GM21526 (cell line): ENCODE results near the gene CNIH4.
"Not testable (repeated sequence)": the region's sequence is repeated elsewhere in the genome, so short reads cannot be mapped to it uniquely, and the experiment has no call there.

ENCODE experiments used
- ATAC-seq: cut with Tn5 transposase; IDR thresholded peaks from one replicate; pipeline ENCODE4 v1.9.1; 2021; ENCODE audit warnings: moderate library complexity; ENCODE audit not compliant: unreplicated experiment, low FRiP score

The CNIH4 gene

GRCh38 chr1:224392411-224393249, 36.0 kb downstream of the CNIH4 start:
- no peak for ATAC-seq

DNA sequence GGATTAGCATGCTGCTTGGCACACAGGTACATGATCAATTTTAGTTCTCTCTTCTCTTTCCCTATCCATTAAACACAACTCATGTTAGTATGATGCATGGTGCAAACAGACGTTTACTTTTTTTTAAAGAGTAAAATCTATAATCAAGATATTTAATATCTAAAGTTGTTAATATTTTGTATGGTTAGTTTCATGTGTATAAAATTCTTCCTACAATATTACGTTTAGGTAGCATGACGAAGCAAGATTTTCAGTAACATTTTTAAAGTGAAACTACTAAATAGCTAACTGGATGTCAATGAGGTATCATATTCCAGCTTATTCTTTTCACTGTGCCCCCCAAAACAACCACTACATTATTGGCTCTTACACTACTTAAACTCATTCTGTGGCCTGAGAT, 36.6 kb downstream of the CNIH4 start:
- no peak for ATAC-seq

- ATAC-seq, result no peak
These were observed 43.2 kb downstream of the CNIH4 start for GRCh38 chr1:224399887-224400286.

- ATAC-seq, result no peak
These were observed 45.9 kb downstream of the CNIH4 start for GRCh38 chr1:224402472-224403036.

GRCh38 chr1:224404916-224405603, 48.4 kb downstream of the CNIH4 start:
- ATAC-seq, result no peak

- ATAC-seq, result no peak
These were observed 48.9 kb downstream of the CNIH4 start for GRCh38 chr1:224405604-224405970.

DNA sequence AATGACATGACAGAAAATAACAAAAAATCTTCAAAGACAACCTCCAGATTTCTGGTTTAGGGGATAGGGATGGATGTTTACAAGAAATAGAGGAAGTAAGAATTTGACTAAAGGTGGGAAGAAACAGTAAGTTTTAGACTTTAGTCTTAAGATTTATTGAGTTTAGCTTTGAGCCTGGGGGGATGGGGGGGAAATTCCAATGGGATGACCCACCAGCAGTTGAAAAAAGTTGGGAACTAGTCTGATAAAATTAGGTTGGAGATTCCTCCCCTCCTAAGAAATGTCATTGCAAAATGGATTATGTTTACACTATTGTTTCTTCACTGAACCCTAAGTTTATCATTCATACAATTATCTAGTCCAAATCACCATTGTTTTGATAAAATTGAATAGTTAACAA, 49.5 kb downstream of the CNIH4 start:
- ATAC-seq, result no peak

DNA sequence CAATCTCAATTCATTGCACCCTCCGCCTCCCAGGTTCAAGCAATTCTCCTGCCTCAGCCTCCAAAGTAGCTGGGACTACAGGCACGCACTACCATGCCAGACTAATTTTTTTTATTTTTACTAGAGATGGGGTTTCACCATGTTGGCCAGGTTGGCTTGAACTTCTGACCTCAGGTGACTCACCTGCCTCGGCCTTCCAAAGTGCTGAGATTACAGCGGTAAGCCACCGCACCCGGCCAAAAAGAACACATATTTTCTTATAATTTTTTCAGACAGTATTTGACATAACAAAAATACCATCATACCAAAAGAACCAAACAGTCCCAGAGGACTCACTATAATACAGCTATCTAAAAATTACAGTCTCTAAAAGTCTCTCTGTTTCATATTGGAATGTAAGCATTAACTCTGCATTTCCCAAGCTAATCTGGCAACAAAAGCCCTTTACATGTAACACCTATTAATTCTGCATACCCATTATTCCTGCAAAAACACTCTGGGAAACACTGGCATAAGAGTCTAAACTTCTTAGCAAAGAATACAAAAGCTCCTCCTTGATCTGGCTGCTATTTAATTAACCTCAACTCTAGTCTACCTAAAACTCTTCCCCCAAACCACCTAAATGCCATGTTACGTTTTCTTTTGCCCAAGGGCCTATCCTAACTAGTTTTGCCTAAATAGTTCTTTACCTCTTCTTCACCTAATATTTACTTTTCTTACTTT, 51.1 kb downstream of the CNIH4 start:
- no peak for ATAC-seq

- no peak for ATAC-seq
These were observed 51.6 kb downstream of the CNIH4 start for GRCh38 chr1:224408294-224408590.

- no peak for ATAC-seq
These were observed 55.1 kb downstream of the CNIH4 start for GRCh38 chr1:224411766-224412165.

- no peak for ATAC-seq
These were observed 63.4 kb downstream of the CNIH4 start for GRCh38 chr1:224420106-224420505.

DNA sequence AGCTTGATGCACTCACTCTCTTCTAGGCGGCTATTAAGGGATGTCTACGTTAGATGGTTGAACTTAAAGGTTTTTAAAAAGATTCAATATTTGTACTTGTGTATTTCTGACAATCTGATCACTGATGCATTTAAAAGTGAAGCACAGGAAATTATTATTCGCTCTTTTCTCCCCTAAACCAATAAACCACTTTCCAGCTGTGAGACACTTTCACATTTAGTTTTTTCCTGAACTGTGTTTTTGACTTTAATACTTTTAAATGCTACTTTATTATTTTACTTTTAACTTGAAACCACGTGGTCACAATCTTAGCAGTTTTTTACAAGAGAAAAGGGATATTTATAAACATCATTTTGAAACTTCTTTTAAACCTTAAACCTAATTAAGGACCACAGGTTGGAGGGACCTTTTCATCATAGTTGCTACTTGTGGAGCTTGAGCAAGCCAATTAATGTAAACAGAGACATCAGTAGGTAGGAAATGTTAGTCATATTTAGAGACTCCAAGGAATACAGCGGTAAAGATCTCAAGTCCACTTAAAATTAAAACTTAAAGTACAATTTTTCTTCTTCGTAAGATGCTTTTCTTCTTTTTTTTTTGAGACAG, 68.7 kb downstream of the CNIH4 start:
- no peak for ATAC-seq

DNA sequence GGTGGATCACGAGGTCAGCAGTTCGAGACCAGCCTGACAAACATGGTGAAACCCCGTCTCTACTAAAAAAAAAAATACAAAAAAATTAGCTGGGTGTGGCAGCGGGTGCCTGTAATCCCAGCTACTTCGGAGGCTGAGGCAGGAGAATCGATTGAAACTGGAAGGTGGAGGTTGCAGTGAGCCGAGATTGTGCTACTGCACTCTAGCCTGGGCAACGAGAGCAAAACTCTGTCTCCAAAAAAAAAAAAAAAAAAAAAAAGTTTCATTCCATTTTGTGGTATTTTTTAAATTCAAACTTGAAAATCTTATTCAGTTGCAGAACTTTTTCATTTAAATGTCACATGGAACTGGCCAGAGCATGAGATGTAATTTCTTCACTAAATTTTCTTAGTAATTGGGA, 70.2 kb downstream of the CNIH4 start:
- ATAC-seq, result not testable (repeated sequence)

DNA sequence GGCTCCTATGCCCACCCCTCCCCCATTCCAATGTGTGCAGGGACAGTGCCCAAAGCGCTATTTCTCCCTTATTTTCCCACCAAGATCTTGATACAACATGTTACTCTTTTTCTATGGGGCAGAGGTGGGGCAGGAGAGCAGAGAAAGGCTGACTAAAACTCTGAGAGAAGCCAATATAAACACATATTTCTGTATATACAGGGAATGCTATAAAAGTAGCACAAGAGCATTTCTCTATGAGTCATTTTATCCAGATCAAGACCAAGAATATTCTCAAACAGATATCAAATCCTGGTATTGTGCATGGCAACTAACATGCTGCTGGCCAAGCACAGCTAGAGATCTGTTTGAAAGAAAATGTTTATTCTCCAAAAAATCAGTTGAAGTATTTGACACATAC, 70.7 kb downstream of the CNIH4 start:
- no peak for ATAC-seq

DNA sequence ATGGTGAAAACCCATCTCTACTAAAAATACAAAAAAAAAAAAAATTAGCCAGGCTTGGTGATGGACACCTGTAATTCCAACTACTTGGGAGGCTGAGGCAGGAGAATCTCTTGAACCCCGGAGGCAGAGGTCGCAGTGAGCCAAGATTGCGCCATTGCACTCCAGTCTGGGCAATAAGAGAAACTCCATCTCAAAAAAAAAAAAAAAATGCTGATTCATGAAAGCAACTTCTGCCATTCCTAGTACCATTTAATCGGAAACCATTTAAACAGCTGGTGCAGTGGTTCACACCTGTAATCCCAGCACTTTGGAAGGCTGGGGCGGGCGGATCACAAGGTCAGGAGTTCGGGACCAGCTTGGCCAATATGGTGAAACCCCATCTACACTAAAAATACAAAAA, 72.0 kb downstream of the CNIH4 start:
- ATAC-seq, result not testable (repeated sequence)
